PC-9 (cell line): Measurements from ENCODE around the gene ATP10D. TPM values are rescaled to one million over a fixed set of nuclear protein-coding genes. Genes with fewer than 3 reads are reported as not detected.

ENCODE experiments used
- BruUV-seq: library from RNA; stranded (reverse); fragments of 400-500 nt; replicated peaks from 2 replicates; lab custom pipeline; 2021; lab: Mats Ljungman, UMichigan
- CTCF ChIA-PET: fragments of 300-600 bp; sonication (Branson Sonifier 250); formaldehyde crosslinking; loops from one replicate; lab custom pipeline; 2022; ENCODE audit warnings: antibody characterized with exemption; lab: Charles Lee
- POLR2A ChIA-PET: fragments of 300-600 bp; sonication (Branson Sonifier 250); formaldehyde crosslinking; loops from one replicate; lab custom pipeline; 2022; ENCODE audit warnings: antibody characterized with exemption; ENCODE audit not compliant: unreplicated experiment; lab: Charles Lee
- DNase-seq, 2 experiments: peaks; one replicate each; pipeline versions ENCODE4 v3.0.0 to v3.0.0-alpha.2; 2015 to 2022; ENCODE audit warnings: mixed read lengths in 1 of 2
- H2AFZ ChIP-seq: fragments of 200-600 bp; sonication (generic); 2 replicates; pipeline ENCODE4 v1.8.1; 2017; ENCODE audit warnings: antibody characterized with exemption
- H3F3A ChIP-seq: fragments of 200-600 bp; sonication (generic); 2 replicates; pipeline ENCODE4 v1.8.1; 2017; ENCODE audit warnings: antibody characterized with exemption, mild to moderate bottlenecking, low read depth; ENCODE audit not compliant: insufficient read depth
- H3K27ac ChIP-seq: fragments of 200-600 bp; sonication (generic); 2 replicates; pipeline ENCODE4 v1.6.1; 2016; ENCODE audit warnings: mixed run types
- H3K27me3 ChIP-seq: fragments of 200-600 bp; sonication (generic); 2 replicates; pipeline ENCODE4 v1.6.1; 2016; ENCODE audit warnings: low read depth, mixed run types; ENCODE audit not compliant: insufficient read depth
- H3K36me3 ChIP-seq: fragments of 200-600 bp; sonication (generic); 2 replicates; pipeline ENCODE4 v1.6.1; 2016; ENCODE audit warnings: low read depth, mixed run types
- H3K4me1 ChIP-seq: fragments of 200-600 bp; sonication (generic); replicated peaks from 2 replicates; pipeline ENCODE4 v1.6.1; 2016; ENCODE audit warnings: mixed run types; ENCODE audit not compliant: insufficient read depth
- H3K4me2 ChIP-seq: fragments of 200-600 bp; sonication (generic); 2 replicates; pipeline ENCODE4 v1.6.1; 2017; ENCODE audit warnings: mixed run types
- H3K4me3 ChIP-seq: fragments of 200-600 bp; sonication (generic); 2 replicates; pipeline ENCODE4 v1.6.1; 2016; ENCODE audit warnings: mixed run types
- H3K79me2 ChIP-seq: fragments of 200-600 bp; sonication (generic); 2 replicates; pipeline ENCODE4 v1.6.1; 2017; ENCODE audit warnings: low read depth, mixed run types
- H3K9me2 ChIP-seq: fragments of 200-600 bp; sonication (generic); 2 replicates; pipeline ENCODE4 v1.8.1; 2017; ENCODE audit warnings: mild to moderate bottlenecking; ENCODE audit not compliant: insufficient read depth
- H3K9me3 ChIP-seq: fragments of 200-600 bp; sonication (generic); 2 replicates; pipeline ENCODE4 v1.8.1; 2016; ENCODE audit warnings: low read depth; ENCODE audit not compliant: insufficient read depth
- H4K20me1 ChIP-seq: fragments of 200-600 bp; sonication (generic); 2 replicates; pipeline ENCODE4 v1.8.1; 2017; ENCODE audit not compliant: insufficient read depth
- EZH2 ChIP-seq: fragments of 200-600 bp; sonication (generic); IDR thresholded peaks from 2 replicates; pipeline ENCODE4 v1.8.0; 2017; ENCODE audit warnings: antibody characterized with exemption, low read depth
- intact Hi-C: fragments of 100-400 bp; cut with micrococcal nuclease; formaldehyde crosslinking; loops from one replicate; pipeline ENCODE4 v1.10.0; 2022; ENCODE audit not compliant: unreplicated experiment
- total RNA-seq: library from RNA; stranded (reverse); gene quantifications from 2 replicates; pipeline ENCODE4 v1.2.3, GENCODE V29; 2021
- TF ChIP-seq, protein P1 (sequence below): fragments of 200-600 bp; sonication (generic); conservative IDR thresholded peaks from 2 replicates; pipeline ENCODE4 v1.6.1; 2017; ENCODE audit warnings: mixed run types, antibody characterized with exemption, mild to moderate bottlenecking, moderate library complexity

Gene ATP10D
- total RNA-seq, 1 experiment from 2014 or later, result 35.2 TPM

DNA sequence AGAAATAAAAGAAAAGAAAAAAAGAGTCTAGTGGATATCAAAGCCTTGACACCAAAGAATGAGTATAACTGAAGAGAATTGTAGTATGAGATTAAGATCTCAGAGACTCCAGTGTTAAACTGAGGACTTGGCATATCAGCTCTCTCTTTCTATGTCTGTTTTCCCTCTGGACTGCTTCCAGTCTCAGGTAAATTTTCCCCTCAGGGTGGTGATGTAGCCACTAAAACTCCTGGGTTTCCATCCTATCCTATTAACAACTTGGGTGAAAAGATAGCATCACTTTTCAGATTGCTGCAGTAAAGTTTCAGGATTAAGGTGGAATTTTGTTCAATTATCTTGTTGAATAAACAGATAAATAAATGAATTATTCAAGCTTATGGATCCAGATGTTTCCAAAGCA lies 85.7 kb downstream of the ATP10D start:
- intact Hi-C loops, result no loop called here
- H3K27me3 ChIP-seq, result no peaks in the 10 kb centered on the region
- H3K36me3 ChIP-seq, result peaks cover 17% of the 10 kb centered on the region; the same call in 1 of the 2 replicates
- peaks cover 25% of the 10 kb centered on the region for H3K4me1 ChIP-seq
- no peaks in the 10 kb centered on the region for H4K20me1 ChIP-seq
- ChIA-PET POLR2A (no interaction called here), CTCF (no interaction called here)
- H3F3A ChIP-seq, result no peaks in the 10 kb centered on the region
- BruUV-seq, result no TSS peak
- TF ChIP-seq, protein P1, sequence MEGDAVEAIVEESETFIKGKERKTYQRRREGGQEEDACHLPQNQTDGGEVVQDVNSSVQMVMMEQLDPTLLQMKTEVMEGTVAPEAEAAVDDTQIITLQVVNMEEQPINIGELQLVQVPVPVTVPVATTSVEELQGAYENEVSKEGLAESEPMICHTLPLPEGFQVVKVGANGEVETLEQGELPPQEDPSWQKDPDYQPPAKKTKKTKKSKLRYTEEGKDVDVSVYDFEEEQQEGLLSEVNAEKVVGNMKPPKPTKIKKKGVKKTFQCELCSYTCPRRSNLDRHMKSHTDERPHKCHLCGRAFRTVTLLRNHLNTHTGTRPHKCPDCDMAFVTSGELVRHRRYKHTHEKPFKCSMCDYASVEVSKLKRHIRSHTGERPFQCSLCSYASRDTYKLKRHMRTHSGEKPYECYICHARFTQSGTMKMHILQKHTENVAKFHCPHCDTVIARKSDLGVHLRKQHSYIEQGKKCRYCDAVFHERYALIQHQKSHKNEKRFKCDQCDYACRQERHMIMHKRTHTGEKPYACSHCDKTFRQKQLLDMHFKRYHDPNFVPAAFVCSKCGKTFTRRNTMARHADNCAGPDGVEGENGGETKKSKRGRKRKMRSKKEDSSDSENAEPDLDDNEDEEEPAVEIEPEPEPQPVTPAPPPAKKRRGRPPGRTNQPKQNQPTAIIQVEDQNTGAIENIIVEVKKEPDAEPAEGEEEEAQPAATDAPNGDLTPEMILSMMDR, result no peak
- no peak for TF ChIP-seq EZH2
- DNase-seq, result no peak
- H3K9me3 ChIP-seq, result no peaks in the 10 kb centered on the region
- no peaks in the 10 kb centered on the region for H3K79me2 ChIP-seq
- no peak overlapping the region for H2AFZ ChIP-seq
- H3K4me3 ChIP-seq, result no peak overlapping the region
- no peak overlapping the region for H3K27ac ChIP-seq
- no peaks in the 10 kb centered on the region for H3K9me2 ChIP-seq
- H3K4me2 ChIP-seq, result no peak overlapping the region

DNA sequence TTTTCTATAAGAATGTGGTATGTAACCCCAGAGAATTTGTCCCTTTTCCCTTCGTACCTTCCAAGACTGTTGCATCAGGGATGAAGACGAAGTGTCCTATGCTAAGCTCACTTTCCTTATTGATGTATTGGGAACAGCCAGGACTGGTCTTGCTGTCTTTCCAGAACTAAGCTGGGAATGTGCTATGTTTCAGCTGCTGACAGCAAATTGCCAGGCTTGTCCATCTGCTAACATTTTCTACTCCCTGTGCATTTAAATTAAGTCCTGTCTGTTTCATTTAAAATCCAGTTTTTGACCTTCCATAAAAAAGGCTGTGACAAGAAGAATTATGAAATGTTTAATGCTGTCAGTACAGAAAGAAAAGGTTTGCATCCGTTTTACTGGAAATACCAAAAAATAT lies 87.9 kb downstream of the ATP10D start:
- DNase-seq, result no peak
- no peaks in the 10 kb centered on the region for H3K9me3 ChIP-seq
- ChIA-PET POLR2A (no interaction called here), CTCF (no interaction called here)
- H3K4me2 ChIP-seq, result no peak overlapping the region
- H3K4me1 ChIP-seq, result peaks cover 3% of the 10 kb centered on the region
- H3K27ac ChIP-seq, result no peak overlapping the region
- no peak for TF ChIP-seq EZH2
- TF ChIP-seq, protein P1, result no peak
- peaks cover 20% of the 10 kb centered on the region; the same call in 1 of the 2 replicates for H3K36me3 ChIP-seq
- no peaks in the 10 kb centered on the region for H4K20me1 ChIP-seq
- H3K9me2 ChIP-seq, result no peaks in the 10 kb centered on the region
- H3F3A ChIP-seq, result no peaks in the 10 kb centered on the region
- H3K79me2 ChIP-seq, result no peaks in the 10 kb centered on the region
- intact Hi-C loops, result no loop called here
- no peak overlapping the region for H2AFZ ChIP-seq
- BruUV-seq, result no TSS peak
- H3K27me3 ChIP-seq, result no peaks in the 10 kb centered on the region
- no peak overlapping the region for H3K4me3 ChIP-seq

DNA sequence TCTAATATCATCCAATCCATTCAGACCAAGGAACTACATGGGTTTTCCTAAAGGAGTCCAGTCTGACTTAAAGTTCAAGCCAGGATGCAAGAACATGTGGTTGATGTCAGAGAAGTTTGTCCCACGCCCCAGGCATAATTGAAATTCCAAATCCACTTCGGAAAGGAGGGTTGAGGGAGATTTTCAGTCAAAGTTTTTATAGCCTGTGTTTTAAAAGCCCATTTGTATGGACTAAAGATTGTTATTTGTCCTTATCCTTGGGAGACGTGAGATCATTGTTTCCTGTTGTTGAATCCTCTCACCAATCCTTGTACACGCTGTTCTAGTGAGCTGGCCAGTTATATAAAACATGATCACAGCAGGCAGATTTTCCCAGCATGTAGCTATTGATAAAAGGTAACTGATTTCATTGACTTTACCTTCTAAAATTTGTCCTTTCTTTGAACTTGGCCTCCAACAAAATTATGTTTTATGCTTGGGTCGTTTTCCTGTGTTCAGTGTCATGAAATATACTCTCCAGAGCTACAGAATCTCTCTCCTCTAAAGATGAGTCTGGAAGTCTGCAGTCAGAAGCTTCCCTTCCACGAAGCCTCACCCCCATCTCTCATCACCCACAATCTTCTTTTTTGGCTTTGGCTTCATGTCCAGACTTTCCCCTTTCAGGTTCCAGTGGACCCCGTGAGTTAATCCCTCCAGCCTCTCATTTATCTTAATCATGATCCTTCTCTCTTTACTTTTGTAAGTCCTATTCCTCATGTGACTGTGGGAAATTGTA lies 92.9 kb downstream of the ATP10D start:
- Histone ChIP-seq H3K27ac (no peak overlapping the region), H4K20me1 (no peaks in the 10 kb centered on the region), H3K4me1 (no peaks in the 10 kb centered on the region), H3K9me2 (no peaks in the 10 kb centered on the region), H2AFZ (no peak overlapping the region), H3K27me3 (no peaks in the 10 kb centered on the region), H3K4me2 (no peak overlapping the region), H3K36me3 (peaks cover 4% of the 10 kb centered on the region; the same call in 1 of the 2 replicates), H3K4me3 (no peak overlapping the region), H3F3A (no peaks in the 10 kb centered on the region), H3K9me3 (no peaks in the 10 kb centered on the region), H3K79me2 (no peaks in the 10 kb centered on the region)
- DNase-seq, result no peak
- TF ChIP-seq, protein P1, result no peak
- TF ChIP-seq EZH2, result no peak
- no TSS peak for BruUV-seq
- ChIA-PET POLR2A (no interaction called here), CTCF (no interaction called here)
- intact Hi-C loops, result no loop called here
